Stimulated activated CD8-positive, alpha-beta memory T cell treated with anti-CD3 and anti-CD28 coated beads, Interleukin-7, amount 100 ng/mL, for 4 hours (primary cell): ENCODE results near the gene GAB3.
"Not testable (repeated sequence)": the region's sequence is repeated elsewhere in the genome, so short reads cannot be mapped to it uniquely, and the experiment has no call there.

ENCODE experiments used
- DNase-seq, 2 donors: peaks; one replicate each; pipeline ENCODE4 v3.0.0-alpha.2; 2020; ENCODE audit warnings: low read depth in 2 of 2

GAB3 gene

DNA sequence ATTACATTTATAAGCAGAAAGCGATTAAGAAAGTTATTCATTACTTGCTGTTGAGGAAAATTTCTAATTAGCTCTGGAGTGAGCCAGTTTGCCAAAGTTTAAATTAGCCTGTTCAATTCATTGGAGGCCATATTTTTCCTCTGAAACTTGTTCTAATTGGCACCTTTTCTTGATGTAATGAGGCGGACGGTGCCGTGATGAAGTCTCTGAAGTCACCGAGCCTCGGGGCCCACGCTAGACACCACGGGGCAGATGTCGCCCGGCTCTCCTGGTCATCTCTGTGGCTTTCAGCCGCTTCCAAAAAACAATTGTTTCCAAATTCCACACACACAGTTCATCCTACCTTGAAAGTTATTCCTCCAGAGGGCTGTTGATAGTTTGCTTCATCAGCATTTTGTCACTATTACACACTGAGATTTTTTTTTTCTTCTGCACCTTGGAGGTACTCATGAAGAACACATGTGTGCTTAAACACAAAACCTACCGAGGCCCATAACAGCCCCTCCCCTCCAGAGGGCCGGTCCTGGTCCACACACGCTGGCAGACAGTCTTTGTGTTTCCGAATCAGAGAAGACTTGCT lies 93.6 kb downstream of the GAB3 start:
- DNase-seq = no peak

DNA sequence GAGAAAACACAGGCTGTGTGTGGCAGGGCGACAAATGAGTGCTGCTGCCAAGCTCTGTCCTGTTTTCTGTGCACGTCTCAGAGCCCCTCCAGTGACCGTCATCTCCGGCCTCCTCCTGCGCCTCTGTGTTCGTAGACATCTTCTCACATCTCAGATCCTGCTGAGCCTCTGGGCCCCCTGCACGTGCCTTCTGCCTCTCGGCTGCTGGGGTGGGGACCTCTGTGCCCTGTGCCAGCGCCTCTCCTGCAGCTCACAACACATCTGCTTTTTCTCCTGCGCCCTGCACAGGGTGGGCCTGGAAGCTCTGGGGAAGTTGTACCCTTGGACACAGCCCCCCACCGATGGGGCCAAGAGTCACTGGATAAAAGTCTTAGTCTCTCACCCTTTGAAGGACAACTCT lies 95.1 kb downstream of the GAB3 start:
- no peak for DNase-seq

DNA sequence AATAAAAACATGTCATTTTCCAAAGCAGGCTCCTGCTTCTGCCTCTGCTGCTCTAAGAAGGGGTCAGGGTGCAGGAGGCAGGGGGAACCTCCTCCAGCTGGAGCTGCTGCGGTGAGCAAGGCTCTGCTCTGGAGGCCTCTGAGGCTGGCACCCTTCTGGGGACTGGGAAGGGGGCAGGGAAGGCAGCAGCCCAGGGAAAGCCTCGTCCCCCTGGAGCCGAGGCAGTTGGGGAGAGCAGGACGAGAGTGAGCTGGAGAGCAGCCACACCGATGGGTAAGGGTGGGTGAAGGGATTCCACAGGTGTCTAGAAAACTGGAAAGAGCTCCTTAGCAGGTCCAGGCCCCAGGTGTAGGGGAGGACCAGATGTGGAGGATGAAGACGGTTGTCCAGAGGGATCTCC lies 95.5 kb downstream of the GAB3 start:
- no peak for DNase-seq

DNA sequence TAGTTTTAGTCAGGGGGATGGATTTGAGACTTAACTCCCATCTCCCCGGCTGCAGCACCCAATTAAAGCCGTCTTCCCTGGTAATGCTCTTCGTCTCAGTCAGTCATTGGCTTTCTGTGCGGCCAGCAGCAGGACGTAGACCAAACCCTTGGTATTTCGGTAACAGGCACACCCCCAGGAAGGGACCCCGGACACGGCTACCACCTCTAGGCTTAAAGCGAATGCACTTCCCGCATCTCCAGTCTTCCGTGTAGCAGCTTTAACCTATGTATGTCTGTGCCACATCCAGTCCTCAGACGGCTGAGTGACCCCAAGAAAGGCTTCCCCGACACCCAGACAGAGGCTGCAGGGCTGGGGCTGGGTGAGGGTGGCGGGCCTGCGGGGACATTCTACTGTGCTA lies 96.0 kb downstream of the GAB3 start:
- DNase-seq = no peak

DNA sequence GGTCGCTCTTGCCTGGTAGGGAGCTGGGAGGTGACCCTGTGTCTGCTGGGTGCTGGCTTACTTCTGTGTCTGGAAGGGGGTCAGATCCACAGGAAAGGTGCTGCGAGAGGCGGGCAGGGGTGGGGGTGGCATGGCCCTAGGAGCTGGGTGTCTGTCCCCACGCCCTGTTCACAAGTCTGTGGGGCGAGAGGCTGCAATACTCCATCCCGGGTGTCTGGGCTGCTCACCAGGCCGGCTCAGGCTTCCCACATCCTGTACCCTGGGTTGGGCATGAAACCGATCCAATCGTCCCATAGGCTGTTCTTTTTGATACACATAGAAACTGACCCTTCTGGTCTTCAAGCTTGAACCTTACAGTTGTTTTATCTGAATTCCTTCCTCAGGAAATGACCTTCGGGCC lies 96.5 kb downstream of the GAB3 start:
- no peak for DNase-seq

DNA sequence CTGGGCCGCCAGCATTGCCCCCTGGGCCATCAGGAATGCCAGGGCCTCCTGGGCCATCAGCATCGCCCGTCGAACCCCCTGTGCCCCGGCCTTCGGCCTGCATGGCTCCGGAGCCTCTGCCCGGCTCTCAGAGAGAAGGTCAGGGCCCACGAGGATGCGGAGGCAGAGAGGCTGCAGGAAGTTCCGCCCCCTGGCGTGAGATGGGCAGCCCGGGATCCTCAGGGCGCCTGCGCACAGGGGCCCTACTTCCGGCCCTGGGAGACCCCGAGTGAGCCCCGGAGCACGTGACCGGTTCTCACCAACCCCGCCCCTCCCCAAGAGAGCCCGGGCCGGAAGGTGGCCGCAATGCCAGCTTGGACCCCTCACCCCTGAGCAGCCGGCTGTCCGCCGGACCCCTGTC lies 97.5 kb downstream of the GAB3 start, which contains the start of gene CTAG2:
TSS of gene CTAG2 (minus strand) at position 167 of the 400 bp plus-strand sequence. CDS start at position 103, 64 bp downstream.
- not testable (repeated sequence) for DNase-seq

DNA sequence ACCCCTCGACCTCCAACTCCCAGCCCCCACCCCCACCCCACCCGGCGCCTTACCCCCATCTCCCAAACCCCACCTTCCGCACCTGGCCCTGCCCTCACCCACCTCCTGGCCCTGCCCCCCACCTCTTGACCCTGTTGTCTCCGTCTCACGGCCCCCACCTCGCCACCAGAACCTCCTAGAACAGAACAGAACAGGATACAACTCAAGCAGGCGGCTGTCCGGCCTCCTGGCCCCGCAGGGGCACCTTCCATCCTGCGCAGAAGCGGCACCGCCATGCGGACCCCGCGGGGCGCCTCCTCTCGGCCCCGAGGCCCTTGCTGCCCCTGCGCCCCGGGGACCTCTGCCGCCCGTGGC lies 97.9 kb downstream of the GAB3 start:
- no peak for DNase-seq

DNA sequence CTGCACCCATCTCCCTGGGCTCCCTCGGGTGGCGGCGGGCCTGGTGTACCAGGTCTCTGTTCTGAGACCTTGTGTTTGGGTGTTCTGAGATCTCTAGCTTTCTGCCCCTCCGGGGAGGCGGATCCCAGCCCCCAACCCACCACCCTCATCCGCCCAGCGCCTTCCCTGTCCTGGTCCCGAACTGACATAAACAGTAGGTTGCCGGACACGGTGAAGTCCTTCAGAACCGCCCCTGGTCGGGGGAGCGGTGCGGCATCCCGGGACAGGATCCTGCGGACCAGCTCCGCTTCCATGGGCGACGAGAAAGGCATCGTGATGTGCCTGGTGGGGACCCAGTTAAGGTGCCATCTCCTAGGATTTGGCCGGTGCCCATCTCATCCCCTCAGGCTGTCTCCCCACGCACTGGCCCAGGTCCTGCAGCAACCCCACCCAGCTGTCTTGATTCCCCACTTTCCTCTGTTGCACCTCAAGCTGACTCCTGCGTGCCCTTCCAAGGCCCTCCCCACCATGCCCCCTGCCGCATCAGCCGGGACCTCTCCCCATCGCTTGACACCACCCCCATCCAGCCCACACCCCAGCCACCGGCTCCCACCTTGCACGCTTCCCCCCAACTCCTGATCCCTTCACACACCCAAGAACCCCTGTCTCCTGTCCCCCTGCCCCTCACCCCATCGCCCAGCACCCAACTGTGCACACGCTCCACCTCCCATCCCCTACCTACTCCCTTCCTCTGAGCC lies 98.4 kb downstream of the GAB3 start:
- no peak for DNase-seq

DNA sequence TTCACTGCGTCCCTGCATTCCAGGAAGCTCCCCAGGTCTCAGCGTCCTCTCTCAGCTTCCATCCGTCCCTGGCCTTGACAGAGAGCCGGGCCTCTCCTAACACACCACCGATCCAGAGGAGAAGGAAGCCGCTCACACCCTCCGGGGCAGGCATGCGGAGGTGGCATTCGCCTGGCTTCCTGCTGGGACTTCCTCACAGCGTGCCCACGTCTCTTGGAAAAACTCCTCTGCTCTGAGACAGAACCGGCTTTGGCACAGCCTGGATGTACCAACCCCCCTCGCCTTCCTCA lies 100.7 kb downstream of the GAB3 start:
- DNase-seq = no peak

DNA sequence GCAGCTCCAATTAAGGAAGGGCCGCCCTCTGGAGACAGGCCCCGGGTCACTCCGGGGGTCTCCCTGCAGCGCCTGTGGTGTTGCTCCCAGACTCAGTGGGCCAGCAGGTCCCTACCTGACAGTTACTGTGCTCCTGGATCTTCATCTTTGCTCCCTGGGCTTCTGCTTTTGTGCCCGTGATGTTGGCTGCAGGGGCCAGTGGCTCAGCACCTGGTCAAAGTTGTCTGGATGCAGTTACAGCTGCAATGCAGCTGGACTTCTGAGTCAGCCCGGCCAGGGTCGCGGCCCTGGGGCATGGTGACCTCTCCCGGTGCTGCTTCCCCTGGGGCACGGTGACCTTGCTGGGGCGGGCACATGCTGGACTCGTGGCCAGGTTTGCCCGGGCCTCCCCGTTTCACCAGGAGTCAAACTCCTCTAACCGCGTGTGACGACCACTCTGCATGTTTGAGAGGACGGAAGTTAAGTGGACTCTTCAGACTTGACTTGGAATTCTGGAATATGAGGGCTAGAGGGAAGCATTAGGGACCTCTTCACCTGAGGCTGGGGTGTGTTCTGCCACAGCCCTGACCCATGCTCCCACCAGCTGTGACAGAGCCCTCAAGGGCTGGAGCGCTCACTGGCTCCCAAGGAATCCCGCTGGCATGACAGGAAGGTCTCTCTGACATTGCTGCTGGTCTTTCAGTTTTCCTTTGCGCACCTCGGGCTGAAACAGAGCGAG lies 101.2 kb downstream of the GAB3 start:
- no peak for DNase-seq

DNA sequence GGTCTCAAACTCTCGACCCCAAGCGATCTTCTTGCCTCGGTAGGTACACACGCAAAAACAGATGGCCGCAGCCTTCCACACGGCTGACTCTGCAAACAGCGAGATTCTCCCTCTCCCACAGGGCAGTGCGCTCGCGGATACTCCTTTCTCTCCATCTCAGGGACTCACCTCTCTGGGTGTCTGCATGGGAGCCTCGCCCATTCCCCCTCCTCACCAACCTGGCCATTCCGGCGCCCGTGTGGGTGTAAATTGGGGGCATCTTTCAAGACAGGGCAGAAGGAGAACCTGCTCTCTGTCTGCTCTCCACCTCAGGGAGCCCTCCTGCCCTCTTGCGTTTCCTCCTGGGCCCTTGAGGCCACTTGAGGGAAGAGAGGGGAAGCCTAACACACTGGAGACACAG lies 101.9 kb downstream of the GAB3 start:
- no peak for DNase-seq

DNA sequence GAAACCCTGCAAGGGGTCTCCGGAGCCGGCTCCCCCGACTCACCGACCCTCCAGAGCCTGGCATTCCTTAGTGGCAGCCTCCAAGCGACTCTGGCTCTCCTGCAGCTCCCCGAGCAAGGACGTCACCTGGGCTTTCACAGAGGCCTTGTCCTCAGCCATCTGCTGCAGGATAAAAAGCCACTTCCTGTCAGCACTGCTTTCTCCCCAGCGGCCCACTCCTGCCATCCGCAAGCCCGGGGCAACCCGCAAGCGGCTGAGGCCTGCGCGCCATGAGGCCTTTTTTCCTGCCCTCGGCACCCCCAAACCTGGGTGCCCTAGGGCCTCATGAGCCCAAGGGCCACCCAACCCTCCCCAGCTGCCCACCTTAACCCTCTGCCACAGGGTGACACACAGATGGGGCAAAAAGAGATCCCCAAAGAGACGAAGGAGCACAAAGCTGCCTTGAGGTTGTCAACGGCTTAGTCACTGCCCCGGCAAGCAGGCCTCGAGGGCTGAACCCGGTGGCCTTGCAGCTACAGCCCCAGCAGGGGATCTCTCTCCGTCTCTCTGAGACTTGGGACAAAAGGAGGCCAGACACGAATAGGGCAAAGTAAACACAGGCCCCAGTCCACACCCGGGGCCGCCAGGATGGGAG lies 105.0 kb downstream of the GAB3 start:
- DNase-seq = not testable (repeated sequence)

DNA sequence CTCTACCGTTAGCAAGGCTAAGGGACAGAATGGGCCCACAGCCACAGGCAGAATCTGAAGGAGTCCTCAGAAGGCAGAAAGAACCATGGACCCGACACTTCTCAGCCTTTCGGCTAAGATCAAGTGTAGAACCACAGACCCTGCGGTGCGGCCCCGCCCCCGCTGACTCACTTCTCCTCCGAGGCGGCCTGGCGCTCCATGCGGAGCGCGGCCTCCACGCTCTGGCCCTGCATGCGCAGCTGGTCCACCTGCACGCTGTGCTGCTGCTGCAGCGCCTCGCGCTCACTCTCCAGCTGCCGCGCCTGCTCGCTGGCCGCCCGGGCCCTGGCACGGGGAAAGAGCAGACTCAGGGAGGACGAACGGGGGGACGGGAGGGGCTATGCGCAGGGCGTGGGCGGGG lies 107.2 kb downstream of the GAB3 start:
- not testable (repeated sequence) for DNase-seq

DNA sequence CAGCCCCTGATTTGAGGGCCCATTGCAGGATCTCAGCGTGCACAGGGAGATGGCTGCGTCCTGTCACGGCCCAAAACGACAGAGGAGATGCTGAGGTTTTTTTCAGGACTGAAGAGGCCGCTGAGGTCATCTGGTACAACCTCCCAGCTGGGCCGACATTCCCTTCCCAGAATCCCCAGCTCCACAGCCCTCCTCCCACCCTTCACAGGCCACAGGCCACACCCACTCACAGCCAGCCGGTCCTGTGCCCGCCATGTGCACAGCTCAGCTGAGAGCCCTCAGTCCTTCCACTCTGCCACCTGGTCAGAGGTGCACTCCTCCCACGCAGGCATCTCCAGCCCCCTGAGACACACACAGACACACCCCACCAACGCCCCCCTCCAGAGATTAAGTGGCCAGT lies 109.1 kb downstream of the GAB3 start:
- not testable (repeated sequence) for DNase-seq

DNA sequence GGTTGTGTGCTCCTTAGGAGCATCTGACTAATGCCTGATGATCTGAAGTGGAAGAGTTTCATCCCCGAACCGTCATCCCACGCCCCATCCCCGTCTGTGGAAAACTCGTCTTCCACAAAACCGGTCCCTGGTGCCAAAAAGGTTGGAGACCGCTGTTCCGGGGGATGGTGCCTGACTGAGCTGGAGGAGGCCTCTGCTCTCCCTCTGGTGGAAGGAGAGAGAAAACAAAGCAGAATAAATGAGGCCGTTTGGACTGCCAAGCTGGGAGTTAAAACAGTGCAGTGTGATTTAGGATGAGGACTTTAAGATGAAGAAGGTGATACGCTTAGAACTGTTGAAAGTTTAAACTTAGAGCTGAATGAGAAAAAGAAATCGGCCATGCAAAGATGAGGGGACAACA lies 117.2 kb downstream of the GAB3 start:
- DNase-seq = not testable (repeated sequence)

DNA sequence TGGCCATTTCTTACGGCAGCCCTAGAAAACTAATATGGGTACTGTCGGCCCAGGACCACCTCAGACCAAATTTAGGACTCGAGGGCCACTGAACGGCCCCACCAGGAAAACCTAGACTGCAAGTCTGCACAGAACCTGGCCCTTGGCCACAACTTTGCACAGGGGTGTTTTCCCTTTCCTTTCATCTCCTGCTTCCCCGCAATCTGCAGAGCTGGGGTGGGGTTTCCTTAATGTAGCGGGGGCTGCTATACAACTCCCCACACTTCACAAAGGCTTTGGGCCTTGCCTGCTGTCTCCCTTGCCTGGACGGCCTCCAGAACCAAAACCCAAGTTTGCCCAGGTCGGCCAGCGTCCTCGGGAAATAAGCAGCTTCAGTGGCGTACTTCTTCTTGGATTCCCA lies 119.9 kb downstream of the GAB3 start:
- DNase-seq = not testable (repeated sequence)

DNA sequence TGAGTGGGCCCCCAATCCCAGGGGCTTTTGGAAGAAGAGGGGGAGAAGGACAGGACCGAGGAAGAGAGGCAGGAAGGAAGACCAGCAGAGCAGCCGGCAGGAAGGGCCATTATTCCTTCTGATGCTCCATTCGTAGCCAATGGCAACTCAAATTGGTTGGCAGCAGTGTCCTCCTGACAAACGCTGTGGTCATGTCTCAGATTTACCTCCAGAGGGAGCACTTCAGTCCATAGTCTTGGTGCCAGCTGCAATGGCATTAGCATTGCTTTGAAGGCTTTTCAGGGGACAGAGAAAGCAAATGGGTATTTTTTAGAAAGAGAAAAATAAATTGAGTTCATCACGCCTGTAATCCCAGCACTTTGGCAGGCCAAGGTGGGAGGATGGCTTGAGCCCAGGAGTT lies 121.9 kb downstream of the GAB3 start:
- DNase-seq = not testable (repeated sequence)
